Measurements from ENCODE around the gene CXXC4.

CXXC4 gene

DNA sequence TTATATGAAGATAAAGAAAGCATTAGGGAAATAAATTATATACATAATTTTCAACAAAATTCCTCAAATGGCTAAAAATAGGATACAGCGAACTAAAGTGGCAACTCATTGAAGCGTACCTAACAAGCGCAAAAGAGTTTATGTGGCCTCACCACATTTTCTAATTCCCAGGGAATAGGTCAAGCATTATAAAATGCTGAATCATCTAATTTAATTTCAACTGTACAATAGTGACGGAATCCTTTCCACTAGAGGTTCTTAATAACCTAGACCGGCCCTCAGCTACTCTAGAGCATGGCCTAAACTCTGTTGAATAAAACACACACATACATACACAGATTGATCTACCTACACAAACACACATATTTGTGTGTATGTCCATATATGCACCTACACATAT is 29.1 kb downstream of the CXXC4 start:
- DNase-seq (ENCODE audit: low spot score in 2 of 2): no peak
- Mint-ChIP-seq H3K27ac (no peak overlapping the region), H3K36me3 (no peaks in the 10 kb centered on the region), H3K27me3 (peaks cover 4% of the 10 kb centered on the region), H3K9me3 (no peaks in the 10 kb centered on the region), H3K4me3 (no peak overlapping the region), H3K4me1 (no peaks in the 10 kb centered on the region)
- ATAC-seq (ENCODE audit: low read depth): no peak

DNA sequence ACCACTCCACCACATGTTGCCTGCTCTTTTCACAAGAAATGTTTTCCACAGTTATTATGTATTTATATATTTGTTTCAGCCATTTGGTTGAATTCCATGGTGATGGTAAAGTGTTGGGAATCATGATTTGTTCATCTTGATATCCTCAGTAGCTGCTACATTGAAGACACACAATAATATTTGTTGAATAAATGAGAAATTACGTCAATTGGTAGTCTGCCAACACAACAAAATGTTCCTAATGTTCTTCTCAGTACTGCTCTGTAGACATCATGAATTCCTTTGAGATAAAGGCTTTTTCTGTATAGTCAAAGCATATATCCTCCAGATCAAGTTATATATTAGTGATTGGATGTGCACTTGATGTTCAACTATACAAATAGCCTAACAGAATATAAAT is 29.5 kb downstream of the CXXC4 start:
- Mint-ChIP-seq H3K4me1 (no peaks in the 10 kb centered on the region), H3K9me3 (no peaks in the 10 kb centered on the region)
- DNase-seq (ENCODE audit: low spot score in 2 of 2): no peak

DNA sequence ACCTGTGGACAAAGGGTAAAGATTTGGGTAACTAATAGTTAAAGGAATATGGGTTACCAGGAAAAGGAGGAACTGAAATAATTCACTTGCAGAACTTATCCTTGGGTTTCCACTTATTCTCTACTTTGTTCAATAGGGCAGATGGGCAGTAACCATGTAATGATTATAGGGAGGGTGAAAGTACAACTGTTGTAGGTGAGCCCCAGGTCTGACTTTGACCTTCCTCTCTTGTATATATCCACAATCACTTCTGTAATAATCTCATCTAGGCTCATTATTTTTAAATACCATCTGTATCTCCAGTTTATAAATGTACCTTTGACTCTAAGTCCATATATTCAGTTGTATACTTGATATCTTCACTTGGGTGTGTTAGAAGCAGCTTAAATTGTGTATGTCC is 32.1 kb downstream of the CXXC4 start:
- H3K9me3 Mint-ChIP-seq: no peaks in the 10 kb centered on the region
- no peak for DNase-seq (ENCODE audit: low spot score in 2 of 2)
- no peak overlapping the region for H3K27ac Mint-ChIP-seq
- H3K27me3 Mint-ChIP-seq: peaks cover 7% of the 10 kb centered on the region
- no peak for ATAC-seq (ENCODE audit: low read depth)
- no peak overlapping the region for H3K4me3 Mint-ChIP-seq
- H3K4me1 Mint-ChIP-seq: no peaks in the 10 kb centered on the region
- H3K36me3 Mint-ChIP-seq: no peaks in the 10 kb centered on the region

More for the DNA sequence above, 29.5 kb downstream of the CXXC4 start:
- Mint-ChIP-seq H3K36me3 (no peaks in the 10 kb centered on the region), H3K27me3 (peaks cover 4% of the 10 kb centered on the region), H3K27ac (no peak overlapping the region), H3K4me3 (no peak overlapping the region)
- no peak for ATAC-seq (ENCODE audit: low read depth)

DNA sequence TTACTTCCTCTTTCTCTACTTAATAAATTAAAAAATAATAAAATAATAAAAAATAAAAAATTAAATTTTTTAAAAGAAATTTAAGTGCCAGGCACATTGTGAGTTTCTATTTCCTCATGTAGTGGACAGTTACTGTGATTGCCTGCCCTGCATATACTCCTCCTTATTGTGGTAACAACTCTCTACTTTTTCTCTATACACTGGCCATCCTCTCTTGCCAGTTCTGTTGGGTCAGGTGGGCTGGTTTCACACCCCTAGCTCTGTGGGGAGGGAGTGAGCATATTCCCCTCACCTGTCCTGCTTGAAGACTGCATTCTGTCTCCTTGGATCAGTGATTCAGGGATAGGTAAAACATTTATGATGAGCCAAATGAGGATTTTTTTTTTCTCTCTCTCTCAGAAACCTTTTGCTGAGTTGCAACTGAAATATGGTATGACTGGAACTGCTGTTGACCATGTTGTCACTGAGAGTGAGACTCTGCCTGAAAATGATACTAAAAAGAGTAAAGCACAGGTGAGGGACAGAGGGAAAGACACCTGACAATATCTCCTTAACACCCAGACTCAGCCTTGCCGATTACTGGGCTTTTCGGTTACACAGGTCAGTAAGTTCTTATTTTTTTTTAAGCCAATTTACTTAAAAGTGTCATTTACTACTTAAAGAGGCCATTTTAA is 37.2 kb downstream of the CXXC4 start:
- H3K4me1 Mint-ChIP-seq: no peaks in the 10 kb centered on the region
- H3K27me3 Mint-ChIP-seq: peaks cover 2% of the 10 kb centered on the region
- no peak overlapping the region for H3K4me3 Mint-ChIP-seq
- no peaks in the 10 kb centered on the region for H3K36me3 Mint-ChIP-seq
- DNase-seq (ENCODE audit: low spot score in 2 of 2): no peak
- ATAC-seq (ENCODE audit: low read depth): no peak
- no peaks in the 10 kb centered on the region for H3K9me3 Mint-ChIP-seq
- no peak overlapping the region for H3K27ac Mint-ChIP-seq

DNA sequence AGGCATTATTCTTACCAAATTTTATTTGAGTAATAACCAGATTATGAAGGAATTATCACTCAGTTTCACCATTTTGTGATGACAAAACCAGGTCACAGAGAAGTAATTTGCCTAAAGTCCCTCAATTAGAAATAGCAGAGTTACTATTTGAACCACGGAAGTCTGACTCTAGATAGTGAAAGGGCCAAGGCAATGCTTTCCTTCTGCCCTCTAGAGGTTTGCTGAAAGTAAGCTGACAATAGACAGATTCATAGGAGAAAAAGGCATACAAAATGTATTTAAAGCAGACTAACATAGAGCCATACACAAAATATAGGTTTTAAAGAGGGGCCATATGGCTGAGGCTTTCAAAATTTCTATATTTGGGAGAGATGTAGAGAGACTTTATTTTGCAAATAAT is 43.1 kb downstream of the CXXC4 start:
- Mint-ChIP-seq H3K4me1 (no peaks in the 10 kb centered on the region), H3K27ac (no peak overlapping the region), H3K36me3 (no peaks in the 10 kb centered on the region), H3K27me3 (no peaks in the 10 kb centered on the region), H3K4me3 (no peak overlapping the region), H3K9me3 (no peaks in the 10 kb centered on the region)
- DNase-seq (ENCODE audit: low spot score in 2 of 2) (no peak), ATAC-seq (ENCODE audit: low read depth) (no peak)

DNA sequence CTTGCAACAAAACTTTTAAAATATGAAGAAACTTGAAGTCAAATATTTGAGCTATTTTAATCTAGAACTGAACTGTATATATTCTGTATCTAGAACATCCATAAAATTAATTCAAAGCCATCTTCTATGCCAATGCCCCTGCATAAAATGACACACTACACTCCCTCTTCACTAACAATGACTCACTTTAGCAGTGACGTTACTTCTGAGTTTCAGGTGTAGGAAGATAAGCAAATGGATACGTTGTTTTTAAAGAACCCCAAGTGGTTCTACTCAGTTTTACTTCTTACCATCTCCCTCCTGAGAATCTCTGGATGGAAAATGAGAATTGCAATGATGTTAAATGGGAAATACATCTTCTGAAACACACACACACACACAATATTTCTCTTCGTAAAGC is 45.2 kb downstream of the CXXC4 start:
- no peak overlapping the region for H3K4me3 Mint-ChIP-seq
- no peaks in the 10 kb centered on the region for H3K4me1 Mint-ChIP-seq
- H3K27me3 Mint-ChIP-seq: no peaks in the 10 kb centered on the region
- H3K36me3 Mint-ChIP-seq: no peaks in the 10 kb centered on the region
- DNase-seq (ENCODE audit: low spot score in 2 of 2) (no peak), ATAC-seq (ENCODE audit: low read depth) (no peak)
- no peak overlapping the region for H3K27ac Mint-ChIP-seq
- H3K9me3 Mint-ChIP-seq: no peaks in the 10 kb centered on the region

DNA sequence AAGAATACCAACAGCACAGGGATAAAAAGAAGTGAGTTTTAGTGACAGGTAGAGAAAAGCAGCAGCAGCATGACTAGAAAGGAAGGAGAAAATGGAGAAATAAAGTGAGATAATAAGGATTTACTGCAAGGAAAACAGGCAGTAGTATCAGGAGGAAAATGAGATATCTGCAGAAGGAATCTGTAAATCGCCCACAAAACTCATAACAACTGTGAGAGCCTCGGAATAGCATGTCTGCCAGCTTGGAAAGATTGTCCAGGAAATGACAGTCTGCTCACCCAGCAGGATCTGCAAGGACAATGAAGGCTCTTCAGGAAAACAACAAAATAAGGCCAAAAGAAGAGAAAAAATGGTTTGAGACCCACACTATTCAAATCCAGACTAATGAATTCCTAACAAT is 47.4 kb downstream of the CXXC4 start:
- no peaks in the 10 kb centered on the region for H3K36me3 Mint-ChIP-seq
- no peaks in the 10 kb centered on the region for H3K27me3 Mint-ChIP-seq
- H3K9me3 Mint-ChIP-seq: no peaks in the 10 kb centered on the region
- no peaks in the 10 kb centered on the region for H3K4me1 Mint-ChIP-seq
- ATAC-seq (ENCODE audit: low read depth): no peak
- DNase-seq (ENCODE audit: low spot score in 2 of 2): no peak
- H3K27ac Mint-ChIP-seq: no peak overlapping the region
- H3K4me3 Mint-ChIP-seq: no peak overlapping the region

DNA sequence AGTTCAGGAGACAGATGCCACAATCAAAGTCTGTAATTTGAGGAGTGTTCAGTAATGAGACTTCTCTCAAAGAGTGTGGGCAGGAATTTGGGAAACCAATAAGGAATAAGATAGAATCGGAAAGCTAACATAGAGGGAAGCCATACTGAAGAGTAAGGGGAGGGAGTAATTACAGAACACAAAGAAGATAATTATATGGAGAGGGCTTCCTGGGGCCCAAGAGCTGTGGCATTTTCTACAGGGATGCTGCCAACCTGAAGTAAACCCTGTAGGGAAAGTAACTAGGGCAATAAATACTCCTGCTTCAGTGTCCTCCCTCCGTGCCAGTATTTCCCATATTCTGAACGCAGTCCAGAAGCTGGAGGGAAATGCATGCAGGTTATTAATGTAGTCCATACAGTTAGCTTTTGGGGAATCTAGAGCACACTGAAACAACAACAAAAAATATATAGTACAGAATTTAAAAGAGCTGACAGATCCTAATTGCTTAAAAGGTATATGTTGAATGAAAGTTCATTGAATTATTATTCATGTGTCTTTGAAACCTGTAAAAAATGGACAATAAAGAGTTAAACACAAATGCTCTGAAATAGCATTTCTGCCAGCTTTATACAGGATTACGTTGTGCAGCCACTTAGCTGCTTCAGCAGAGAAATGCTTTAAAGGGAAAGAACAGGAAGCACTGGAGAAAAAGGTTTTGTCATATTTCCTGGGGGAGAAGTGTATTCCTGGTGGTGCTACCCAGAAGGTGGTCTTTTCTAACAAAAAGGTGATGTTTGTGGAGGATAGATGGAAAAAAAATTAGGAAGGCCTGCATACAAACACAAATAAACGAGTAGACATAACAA is 48.0 kb downstream of the CXXC4 start:
- no peak for DNase-seq (ENCODE audit: low spot score in 2 of 2)
- no peaks in the 10 kb centered on the region for H3K27me3 Mint-ChIP-seq
- H3K36me3 Mint-ChIP-seq: no peaks in the 10 kb centered on the region
- H3K27ac Mint-ChIP-seq: no peak overlapping the region
- H3K4me1 Mint-ChIP-seq: no peaks in the 10 kb centered on the region
- no peaks in the 10 kb centered on the region for H3K9me3 Mint-ChIP-seq
- no peak overlapping the region for H3K4me3 Mint-ChIP-seq
- no peak for ATAC-seq (ENCODE audit: low read depth)

DNA sequence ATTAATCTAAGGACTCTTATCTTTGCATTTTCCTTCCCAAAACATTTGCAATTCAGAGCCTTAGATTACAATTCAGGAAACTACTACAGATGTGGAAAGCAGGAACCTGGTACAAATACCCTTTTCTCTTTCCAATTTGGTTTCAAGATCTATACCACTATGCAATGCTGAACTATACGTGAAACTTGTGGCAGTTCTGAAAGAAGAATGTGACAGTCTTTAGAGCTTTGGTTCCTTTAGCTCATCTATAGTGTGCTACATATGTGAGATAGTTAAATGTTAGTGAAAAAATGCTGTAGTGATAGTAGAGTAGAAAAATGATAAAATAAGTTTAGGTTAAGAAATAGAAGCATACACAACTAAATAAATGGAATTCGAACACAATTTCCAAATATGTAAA is 50.0 kb downstream of the CXXC4 start:
- no peak for ATAC-seq (ENCODE audit: low read depth)
- Mint-ChIP-seq H3K4me1 (no peaks in the 10 kb centered on the region), H3K27ac (no peak overlapping the region), H3K9me3 (no peaks in the 10 kb centered on the region), H3K36me3 (no peaks in the 10 kb centered on the region), H3K4me3 (no peak overlapping the region), H3K27me3 (no peaks in the 10 kb centered on the region)
- DNase-seq (ENCODE audit: low spot score in 2 of 2): no peak

DNA sequence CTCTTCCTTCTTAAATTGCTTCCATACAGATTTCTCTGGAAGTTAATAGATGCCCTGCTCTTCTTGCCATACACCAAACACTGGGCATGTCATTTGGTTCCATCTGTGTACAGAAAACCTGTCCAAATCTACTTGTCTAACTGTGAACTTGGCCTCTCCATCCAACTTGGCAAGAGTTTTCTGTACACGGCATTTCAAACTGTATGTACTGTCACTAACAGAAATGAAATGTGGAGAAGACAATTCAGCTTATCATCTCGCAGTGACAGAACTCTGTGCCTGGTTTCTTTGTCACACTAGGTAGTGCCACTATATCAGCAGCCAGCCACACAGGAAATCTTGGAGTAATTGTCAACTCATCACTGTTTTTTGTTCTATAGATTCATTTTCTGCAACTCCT is 58.2 kb downstream of the CXXC4 start:
- Mint-ChIP-seq H3K4me3 (no peak overlapping the region), H3K27me3 (peaks cover 8% of the 10 kb centered on the region), H3K27ac (no peak overlapping the region), H3K36me3 (no peaks in the 10 kb centered on the region), H3K4me1 (no peaks in the 10 kb centered on the region), H3K9me3 (no peaks in the 10 kb centered on the region)
- ATAC-seq (ENCODE audit: low read depth) (no peak), DNase-seq (ENCODE audit: low spot score in 2 of 2) (no peak)

DNA sequence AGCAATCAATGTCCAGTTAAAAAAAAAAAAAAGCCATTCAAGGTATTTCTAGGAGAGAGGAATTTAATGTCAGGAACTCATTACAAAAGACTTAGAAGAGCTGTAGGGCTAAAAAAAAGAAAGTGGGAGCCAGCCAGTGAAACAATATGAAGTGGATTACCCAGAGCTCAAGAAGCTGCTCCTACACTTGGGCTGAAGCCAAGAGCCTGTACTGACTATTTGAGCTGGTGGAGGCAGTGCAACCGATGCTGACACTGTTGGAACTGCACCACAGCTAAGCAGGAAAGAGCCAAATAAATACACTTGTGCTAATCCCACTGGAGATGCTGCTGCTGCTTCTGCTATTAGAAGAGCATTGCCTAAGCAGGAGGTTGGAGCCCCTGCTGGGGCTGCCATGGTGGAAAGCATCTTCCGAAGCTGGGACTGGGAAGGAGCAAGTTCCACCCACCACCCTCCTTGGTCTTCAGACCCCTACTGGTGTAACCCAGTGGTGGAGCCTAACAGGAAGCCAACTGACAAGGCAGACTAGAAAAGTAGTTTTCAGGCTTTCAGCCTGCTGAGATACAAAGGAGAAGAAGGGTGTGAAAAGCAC is 65.4 kb downstream of the CXXC4 start:
- Mint-ChIP-seq H3K36me3 (no peaks in the 10 kb centered on the region), H3K27me3 (peaks cover 4% of the 10 kb centered on the region), H3K4me1 (no peaks in the 10 kb centered on the region), H3K4me3 (no peak overlapping the region), H3K9me3 (no peaks in the 10 kb centered on the region), H3K27ac (no peak overlapping the region)
- ATAC-seq (ENCODE audit: low read depth) (no peak), DNase-seq (ENCODE audit: low spot score in 2 of 2) (no peak)

DNA sequence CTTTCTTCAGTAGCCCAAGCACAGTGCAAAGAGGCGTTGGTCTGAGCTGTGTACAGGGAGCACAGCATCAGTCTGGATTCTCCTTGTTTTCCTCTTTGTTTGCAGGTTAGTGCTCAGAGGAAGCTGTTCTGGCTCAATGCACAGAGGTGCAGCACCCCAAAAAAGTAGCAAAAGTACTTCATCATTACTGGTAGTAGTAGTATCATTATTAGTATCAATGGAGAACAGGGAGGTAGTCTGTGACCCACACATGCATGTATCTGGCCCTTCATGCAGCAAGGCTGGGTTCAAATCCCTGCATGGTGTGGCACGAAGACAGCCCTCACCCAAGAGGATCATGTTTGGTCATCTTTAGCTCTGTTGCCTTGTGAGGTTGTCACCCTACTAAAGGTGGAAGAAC is 68.7 kb downstream of the CXXC4 start:
- no peaks in the 10 kb centered on the region for H3K9me3 Mint-ChIP-seq
- H3K27me3 Mint-ChIP-seq: peaks cover 2% of the 10 kb centered on the region
- H3K36me3 Mint-ChIP-seq: no peaks in the 10 kb centered on the region
- H3K27ac Mint-ChIP-seq: no peak overlapping the region
- no peaks in the 10 kb centered on the region for H3K4me1 Mint-ChIP-seq
- ATAC-seq (ENCODE audit: low read depth) (no peak), DNase-seq (ENCODE audit: low spot score in 2 of 2) (no peak)
- H3K4me3 Mint-ChIP-seq: no peak overlapping the region

DNA sequence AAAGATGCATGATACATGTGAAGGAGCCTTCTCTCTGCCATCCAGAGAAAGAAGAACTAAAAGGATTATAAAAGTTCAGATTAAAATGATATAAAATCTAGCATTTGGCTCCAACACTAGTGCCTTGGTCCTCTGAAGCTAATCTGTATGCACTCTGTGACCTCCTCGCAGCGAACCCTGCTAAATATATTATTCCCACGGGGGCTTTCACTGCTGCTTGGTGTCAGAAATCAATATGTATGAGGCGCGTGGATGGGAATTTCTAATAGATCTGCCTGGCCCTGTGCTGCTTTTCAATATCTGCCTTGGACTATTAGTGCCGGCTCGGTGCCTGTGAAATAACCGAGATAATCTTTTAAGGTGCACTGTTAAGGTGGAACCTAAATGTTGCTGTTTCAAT is 69.7 kb downstream of the CXXC4 start:
- Mint-ChIP-seq H3K4me1 (no peaks in the 10 kb centered on the region), H3K4me3 (no peak overlapping the region), H3K27me3 (no peaks in the 10 kb centered on the region), H3K36me3 (no peaks in the 10 kb centered on the region), H3K27ac (no peak overlapping the region), H3K9me3 (no peaks in the 10 kb centered on the region)
- no peak for DNase-seq (ENCODE audit: low spot score in 2 of 2)
- no peak for ATAC-seq (ENCODE audit: low read depth)

DNA sequence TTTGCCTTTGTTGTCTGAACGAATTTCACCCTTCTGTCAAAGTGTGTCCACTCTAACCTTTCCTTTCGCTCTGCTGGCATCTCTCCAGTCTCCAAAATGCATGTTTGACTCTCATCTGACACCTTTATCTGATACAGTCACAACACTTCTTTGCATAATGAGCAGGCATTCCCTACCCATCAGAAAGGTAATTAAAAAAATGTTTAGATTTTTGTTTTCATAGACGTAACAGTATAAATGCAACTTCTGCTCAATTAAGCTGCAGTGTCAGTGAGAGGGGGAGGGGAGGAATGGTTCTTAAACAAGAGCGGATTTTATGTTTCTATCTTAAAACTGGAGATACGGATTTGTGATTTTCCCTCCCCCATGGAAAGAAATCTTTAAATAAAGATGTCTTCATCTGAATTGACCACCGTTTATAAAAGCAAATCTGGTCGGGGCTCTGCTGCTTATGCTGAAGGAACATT is 70.2 kb downstream of the CXXC4 start:
- Mint-ChIP-seq H3K36me3 (no peaks in the 10 kb centered on the region), H3K27me3 (no peaks in the 10 kb centered on the region), H3K27ac (no peak overlapping the region), H3K9me3 (no peaks in the 10 kb centered on the region), H3K4me1 (no peaks in the 10 kb centered on the region), H3K4me3 (no peak overlapping the region)
- DNase-seq (ENCODE audit: low spot score in 2 of 2): no peak
- no peak for ATAC-seq (ENCODE audit: low read depth)

Measured in memory B cell (primary cell).